Endothelial cell of umbilical vein (primary cell): Measurements from ENCODE around the gene ZNF618.

Experiments
- CTCF ChIP-seq, 2 donors: IDR thresholded peaks; 1 replicate in 1 of 2; 2 replicates in 1 of 2; pipeline ENCODE4 v1.5.1; 2011; ENCODE audit warnings: low read length in 2 of 2, mild to moderate bottlenecking in 2 of 2, moderate library complexity in 2 of 2, control low read depth in 1 of 2, inconsistent platforms in 1 of 2, low read depth in 1 of 2; ENCODE audit not compliant: insufficient read depth in 1 of 2; ENCODE audit errors: extremely low read depth in 1 of 2
- EZH2 ChIP-seq: IDR thresholded peaks from 2 replicates; pipeline ENCODE4 v1.6.1; 2012; ENCODE audit warnings: borderline replicate concordance, low read depth, mild to moderate bottlenecking, moderate library complexity, low read length, inconsistent platforms; ENCODE audit not compliant: severe bottlenecking
- FOS ChIP-seq: IDR thresholded peaks from 2 replicates; pipeline ENCODE4 v1.6.1; 2011; ENCODE audit warnings: mild to moderate bottlenecking, low read length, moderate library complexity, borderline replicate concordance; ENCODE audit not compliant: insufficient read depth
- JUN ChIP-seq: IDR thresholded peaks from 2 replicates; pipeline ENCODE4 v1.6.1; 2011; ENCODE audit warnings: borderline replicate concordance, low read depth; ENCODE audit not compliant: insufficient read length, insufficient read depth
- MAX ChIP-seq: IDR thresholded peaks from 2 replicates; pipeline ENCODE4 v1.6.1; 2011; ENCODE audit not compliant: insufficient read depth, insufficient read length
- POLR2A ChIP-seq: IDR thresholded peaks from 2 replicates; pipeline ENCODE4 v1.6.1; 2012; ENCODE audit warnings: low read depth, mild to moderate bottlenecking, control low read depth, low read length
- POLR2AphosphoS5 ChIP-seq: IDR thresholded peaks from 2 replicates; pipeline ENCODE4 v1.6.1; 2012; ENCODE audit warnings: low read depth, mild to moderate bottlenecking, control low read depth, low read length, moderate library complexity; ENCODE audit not compliant: insufficient read depth

GRCh38 chr9:114001410-114001685 is 125.2 kb downstream of the ZNF618 start:
- TF ChIP-seq CTCF (IDR thresholded peaks at IDR 0.05; ENCODE audit: extremely low read depth in 1 of 2, insufficient read depth in 1 of 2, low read depth in 1 of 2, low read length in 2 of 2) (no peak), POLR2A (no peak), FOS (no peak), EZH2 (no peak), MAX (no peak), JUN (no peak), POLR2AphosphoS5 (no peak)
